A673 (cell line): Measurements from ENCODE around the gene EFCAB3. TPM values are rescaled to one million over a fixed set of nuclear protein-coding genes. Genes with fewer than 3 reads are reported as not detected.
"Not testable (repeated sequence)": the region's sequence is repeated elsewhere in the genome, so short reads cannot be mapped to it uniquely, and the experiment has no call there.

Source experiments
- BruUV-seq: library from RNA; stranded (reverse); fragments of 400-500 nt; replicated peaks from 2 replicates; lab custom pipeline; 2021; lab: Mats Ljungman, UMichigan
- CTCF ChIA-PET: fragments of 300-600 bp; sonication (Branson Sonifier 250); formaldehyde crosslinking; loops from one replicate; lab custom pipeline; 2022; ENCODE audit warnings: antibody characterized with exemption; lab: Charles Lee
- POLR2A ChIA-PET: fragments of 300-600 bp; sonication (Branson Sonifier 250); formaldehyde crosslinking; loops from one replicate; lab custom pipeline; 2022; ENCODE audit warnings: antibody characterized with exemption; ENCODE audit not compliant: low non-redundant PET; lab: Charles Lee
- DNase-seq: peaks from one replicate; pipeline ENCODE4 v3.0.0-alpha.2; 2015; ENCODE audit warnings: low spot score
- H3K27ac ChIP-seq: fragments of 200-600 bp; sonication (generic); 2 replicates; pipeline ENCODE4 v1.5.1; 2016; ENCODE audit warnings: mixed run types, low read depth, mild to moderate bottlenecking, mixed read lengths, antibody characterized with exemption, low read length; ENCODE audit not compliant: poor library complexity, severe bottlenecking
- H3K27me3 ChIP-seq: fragments of 200-600 bp; sonication (generic); replicated peaks from 2 replicates; pipeline ENCODE4 v1.6.1; 2017; ENCODE audit warnings: mixed run types, low read depth, mild to moderate bottlenecking, mixed read lengths, antibody characterized with exemption, low read length; ENCODE audit not compliant: insufficient read depth, poor library complexity
- H3K36me3 ChIP-seq: fragments of 200-600 bp; sonication (generic); 2 replicates; pipeline ENCODE4 v1.6.1; 2016; ENCODE audit warnings: mixed run types, mild to moderate bottlenecking, mixed read lengths, antibody characterized with exemption, low read length; ENCODE audit not compliant: insufficient read depth, poor library complexity, severe bottlenecking
- H3K4me1 ChIP-seq: fragments of 200-600 bp; sonication (generic); 2 replicates; pipeline ENCODE4 v1.6.1; 2017; ENCODE audit warnings: mixed run types, mild to moderate bottlenecking, mixed read lengths, antibody characterized with exemption, low read length; ENCODE audit not compliant: insufficient read depth, poor library complexity, severe bottlenecking
- H3K4me3 ChIP-seq: fragments of 200-600 bp; sonication (generic); 2 replicates; pipeline ENCODE4 v1.5.1; 2016; ENCODE audit warnings: low read depth, mixed run types, mild to moderate bottlenecking, mixed read lengths, low read length; ENCODE audit not compliant: poor library complexity, severe bottlenecking
- H3K9me3 ChIP-seq: fragments of 200-600 bp; sonication (generic); 2 replicates; pipeline ENCODE4 v1.6.1; 2016; ENCODE audit warnings: mixed run types, low read depth, mild to moderate bottlenecking, mixed read lengths, antibody characterized with exemption, low read length; ENCODE audit not compliant: poor library complexity, severe bottlenecking
- CTCF ChIP-seq: fragments of 300-800, 200-600 bp; sonication (generic); conservative IDR thresholded peaks from 2 replicates; pipeline ENCODE4 v1.5.1; 2017; ENCODE audit warnings: low read depth, mild to moderate bottlenecking, antibody characterized with exemption, low read length, moderate library complexity, mixed read lengths
- EZH2 ChIP-seq: fragments of 200-600 bp; sonication (generic); IDR thresholded peaks from 2 replicates; pipeline ENCODE4 v1.6.1; 2017; ENCODE audit warnings: borderline replicate concordance, low read depth, mild to moderate bottlenecking, mixed read lengths, antibody characterized with exemption, low read length; ENCODE audit not compliant: poor library complexity, severe bottlenecking
- intact Hi-C: fragments of 100-400 bp; cut with micrococcal nuclease; formaldehyde crosslinking; loops from one replicate; pipeline ENCODE4 v1.10.0; 2022; ENCODE audit not compliant: unreplicated experiment
- total RNA-seq: library from RNA; stranded (reverse); gene quantifications from 2 replicates; pipeline ENCODE4 v1.2.3, GENCODE V29; 2021

EFCAB3 gene
- total RNA-seq, 1 experiment from 2014 or later = not detected

- Histone ChIP-seq H3K27ac (no peak overlapping the region), H3K36me3 (peaks cover 28% of the 10 kb centered on the region), H3K27me3 (no peaks in the 10 kb centered on the region), H3K4me3 (no peak overlapping the region), H3K9me3 (no peaks in the 10 kb centered on the region), H3K4me1 (no peaks in the 10 kb centered on the region)
- ChIA-PET CTCF (no interaction called here), POLR2A (no interaction called here)
- TF ChIP-seq EZH2 (no peak), CTCF (no peak)
- intact Hi-C loops = no loop called here
- DNase-seq = no peak
- BruUV-seq = no TSS peak
Observed at GRCh38 chr17:62444063-62444462, 63.7 kb downstream of the EFCAB3 start.

- intact Hi-C loops, CTCF ChIA-PET: not testable (repeated sequence)
Observed at GRCh38 chr17:62445791-62446190, 65.4 kb downstream of the EFCAB3 start.

GRCh38 chr17:62452195-62452594, 71.8 kb downstream of the EFCAB3 start:
- H3K9me3 ChIP-seq, POLR2A ChIA-PET, intact Hi-C loops, H3K27ac ChIP-seq, H3K4me1 ChIP-seq, H3K4me3 ChIP-seq, BruUV-seq, H3K36me3 ChIP-seq, DNase-seq, CTCF ChIA-PET, H3K27me3 ChIP-seq: not testable (repeated sequence)

More at GRCh38 chr17:62445791-62446190, 65.4 kb downstream of the EFCAB3 start:
- H3K4me3 ChIP-seq, POLR2A ChIA-PET, H3K27me3 ChIP-seq, H3K27ac ChIP-seq, BruUV-seq, H3K9me3 ChIP-seq, DNase-seq, H3K4me1 ChIP-seq: not testable (repeated sequence)
- H3K36me3 ChIP-seq = peaks cover 28% of the 10 kb centered on the region

- intact Hi-C loops, H3K4me1 ChIP-seq, H3K27me3 ChIP-seq, H3K9me3 ChIP-seq, H3K4me3 ChIP-seq, POLR2A ChIA-PET, H3K36me3 ChIP-seq, H3K27ac ChIP-seq, CTCF ChIA-PET, DNase-seq, BruUV-seq: not testable (repeated sequence)
Observed at GRCh38 chr17:62453041-62453440, 72.7 kb downstream of the EFCAB3 start.

GRCh38 chr17:62453656-62454055, 73.3 kb downstream of the EFCAB3 start:
- H3K27me3 ChIP-seq, POLR2A ChIA-PET, CTCF ChIA-PET, BruUV-seq, H3K27ac ChIP-seq, H3K36me3 ChIP-seq, H3K4me3 ChIP-seq, H3K4me1 ChIP-seq, intact Hi-C loops, DNase-seq, H3K9me3 ChIP-seq: not testable (repeated sequence)

- H3K9me3 ChIP-seq, BruUV-seq, POLR2A ChIA-PET, H3K27me3 ChIP-seq, H3K36me3 ChIP-seq, CTCF ChIA-PET, H3K27ac ChIP-seq, H3K4me1 ChIP-seq, DNase-seq, intact Hi-C loops, H3K4me3 ChIP-seq: not testable (repeated sequence)
Observed at GRCh38 chr17:62454111-62454510, 73.8 kb downstream of the EFCAB3 start.
